ENCODE measurements around the gene PTPRT. TPM values are rescaled to one million over a fixed set of nuclear protein-coding genes. Genes with fewer than 3 reads are reported as not detected.

PTPRT gene
- total and polyA plus RNA-seq, 10 of the 15 experiments (the other 5 are each of a cell fraction or from before 2014, with no cell fraction given): not detected

DNA sequence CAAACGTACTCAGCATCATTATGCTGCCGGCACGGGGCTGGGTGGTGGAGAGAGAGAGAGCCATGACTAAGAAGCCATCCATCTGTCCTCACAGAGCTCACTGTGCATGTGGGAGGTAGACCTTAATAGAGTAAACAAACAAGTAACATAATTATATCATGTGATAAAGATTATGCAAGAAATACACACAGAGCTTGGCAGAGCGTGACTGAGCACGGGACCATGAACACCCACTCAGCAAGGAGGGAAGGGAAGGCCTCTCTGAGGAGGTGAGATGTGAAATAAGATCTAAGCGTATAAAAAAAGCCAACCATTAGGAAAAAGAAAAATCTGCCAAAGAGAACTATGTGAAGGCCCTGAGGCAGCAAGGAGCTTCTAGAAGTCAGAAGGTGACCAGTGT, 207.5 kb downstream of the PTPRT start (continued):
- TF ChIP-seq RELA (IDR thresholded peaks at IDR 0.05; ENCODE audit: borderline replicate concordance, partially characterized antibody) (no peak), ZNF24 (IDR thresholded peaks at IDR 0.05) (no peak)

DNA sequence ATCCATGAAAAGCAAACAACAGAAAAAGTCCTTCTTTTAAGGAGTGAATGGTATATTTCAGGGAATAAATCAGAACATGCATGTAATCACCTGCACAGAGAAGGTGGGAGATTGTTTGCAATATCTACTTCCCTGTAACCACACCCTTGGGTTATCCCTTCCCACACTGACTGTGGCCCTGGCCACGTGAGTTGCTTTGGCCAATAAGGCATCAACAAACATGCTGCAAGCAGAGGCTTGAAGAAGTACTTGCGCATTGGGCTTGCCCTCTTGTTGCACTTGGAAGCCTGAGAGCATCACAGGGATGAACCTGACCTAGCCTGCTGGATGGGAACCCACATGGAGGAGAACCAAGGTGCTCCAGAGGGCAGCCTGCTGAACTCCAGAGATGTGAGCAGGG, 208.5 kb downstream of the PTPRT start:
- Histone ChIP-seq H3K9ac (ENCODE audit: control insufficient read depth, insufficient read depth, low read length) (no peak overlapping the region), H3K9me3 (replicated peaks; ENCODE audit: control insufficient read depth, insufficient read depth, low read length) (no peaks in the 10 kb centered on the region), H3K4me1 (ENCODE audit: control insufficient read depth, insufficient read depth, low read length) (no peaks in the 10 kb centered on the region), H4K20me1 (ENCODE audit: control insufficient read depth, insufficient read depth) (no peaks in the 10 kb centered on the region), H3K27me3 (replicated peaks in 1 of 2; ENCODE audit: control insufficient read depth in 2 of 2, insufficient read depth in 2 of 2, low read length in 1 of 2) (no peaks in the 10 kb centered on the region), H3K27ac (ENCODE audit: control insufficient read depth, insufficient read depth) (no peak overlapping the region), H2AFZ (ENCODE audit: control insufficient read depth, low read depth, low read length) (no peak overlapping the region), H3K79me2 (ENCODE audit: control insufficient read depth, insufficient read depth, low read length) (no peaks in the 10 kb centered on the region), H3K36me3 (ENCODE audit: control insufficient read depth in 2 of 2, insufficient read depth in 2 of 2, low read length in 1 of 2) (no peaks in the 10 kb centered on the region), H3K4me3 (no peak overlapping the region), H3K4me2 (ENCODE audit: control insufficient read depth, insufficient read depth) (no peak overlapping the region)
- intact Hi-C loops (cut with micrococcal nuclease; ENCODE audit: unreplicated experiment): no loop called here
- in situ Hi-C loops (cut with MboI): no loop called here
- ChIA-PET RAD21 (ENCODE audit: unreplicated experiment) (no interaction called here), SMC1A (ENCODE audit: uncharacterized antibody, unreplicated experiment) (no interaction called here), POLR2A (no interaction called here), CTCF (no interaction called here)
- FAIRE-seq (no peak), DNase-seq (ENCODE audit: low read depth, low spot score) (no peak), ATAC-seq (no peak)
- 46% methylated on average over 2 of the region's 2 CpGs for WGBS (ENCODE audit: insufficient coverage, insufficient replicate concordance, low lambda C conversion rate, missing lambda C conversion rate)
- no TSS peak for BruUV-seq (replicated peaks)
- TF ChIP-seq, protein P1, sequence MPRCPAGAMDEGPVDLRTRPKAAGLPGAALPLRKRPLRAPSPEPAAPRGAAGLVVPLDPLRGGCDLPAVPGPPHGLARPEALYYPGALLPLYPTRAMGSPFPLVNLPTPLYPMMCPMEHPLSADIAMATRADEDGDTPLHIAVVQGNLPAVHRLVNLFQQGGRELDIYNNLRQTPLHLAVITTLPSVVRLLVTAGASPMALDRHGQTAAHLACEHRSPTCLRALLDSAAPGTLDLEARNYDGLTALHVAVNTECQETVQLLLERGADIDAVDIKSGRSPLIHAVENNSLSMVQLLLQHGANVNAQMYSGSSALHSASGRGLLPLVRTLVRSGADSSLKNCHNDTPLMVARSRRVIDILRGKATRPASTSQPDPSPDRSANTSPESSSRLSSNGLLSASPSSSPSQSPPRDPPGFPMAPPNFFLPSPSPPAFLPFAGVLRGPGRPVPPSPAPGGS (IDR thresholded peaks at IDR 0.05; ENCODE audit: borderline replicate concordance, insufficient read depth, low read depth, low read length, poor library complexity, severe bottlenecking): no peak
- TF ChIP-seq NFXL1 (IDR thresholded peaks at IDR 0.05; ENCODE audit: borderline replicate concordance): no peak
- no peak for TF ChIP-seq CBFB (IDR thresholded peaks at IDR 0.05; ENCODE audit: low read depth)
- no peak for TF ChIP-seq TARDBP (IDR thresholded peaks at IDR 0.05; ENCODE audit: borderline replicate concordance)
- no peak for TF ChIP-seq NFYA (IDR thresholded peaks at IDR 0.05; ENCODE audit: borderline replicate concordance, low read depth, low read length)
- TF ChIP-seq NFYB (IDR thresholded peaks at IDR 0.05; ENCODE audit: insufficient read depth, low read depth, low read length): no peak
- no peak for TF ChIP-seq CBX3 (IDR thresholded peaks at IDR 0.05; ENCODE audit: borderline replicate concordance, low read depth)
- TF ChIP-seq ZNF207 (IDR thresholded peaks at IDR 0.05; ENCODE audit: borderline replicate concordance): no peak
- TF ChIP-seq, protein P2, sequence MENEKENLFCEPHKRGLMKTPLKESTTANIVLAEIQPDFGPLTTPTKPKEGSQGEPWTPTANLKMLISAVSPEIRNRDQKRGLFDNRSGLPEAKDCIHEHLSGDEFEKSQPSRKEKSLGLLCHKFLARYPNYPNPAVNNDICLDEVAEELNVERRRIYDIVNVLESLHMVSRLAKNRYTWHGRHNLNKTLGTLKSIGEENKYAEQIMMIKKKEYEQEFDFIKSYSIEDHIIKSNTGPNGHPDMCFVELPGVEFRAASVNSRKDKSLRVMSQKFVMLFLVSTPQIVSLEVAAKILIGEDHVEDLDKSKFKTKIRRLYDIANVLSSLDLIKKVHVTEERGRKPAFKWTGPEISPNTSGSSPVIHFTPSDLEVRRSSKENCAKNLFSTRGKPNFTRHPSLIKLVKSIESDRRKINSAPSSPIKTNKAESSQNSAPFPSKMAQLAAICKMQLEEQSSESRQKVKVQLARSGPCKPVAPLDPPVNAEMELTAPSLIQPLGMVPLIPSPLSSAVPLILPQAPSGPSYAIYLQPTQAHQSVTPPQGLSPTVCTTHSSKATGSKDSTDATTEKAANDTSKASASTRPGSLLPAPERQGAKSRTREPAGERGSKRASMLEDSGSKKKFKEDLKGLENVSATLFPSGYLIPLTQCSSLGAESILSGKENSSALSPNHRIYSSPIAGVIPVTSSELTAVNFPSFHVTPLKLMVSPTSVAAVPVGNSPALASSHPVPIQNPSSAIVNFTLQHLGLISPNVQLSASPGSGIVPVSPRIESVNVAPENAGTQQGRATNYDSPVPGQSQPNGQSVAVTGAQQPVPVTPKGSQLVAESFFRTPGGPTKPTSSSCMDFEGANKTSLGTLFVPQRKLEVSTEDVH (IDR thresholded peaks at IDR 0.05; ENCODE audit: low read depth, partially characterized antibody): no peak
- TF ChIP-seq, protein P3, sequence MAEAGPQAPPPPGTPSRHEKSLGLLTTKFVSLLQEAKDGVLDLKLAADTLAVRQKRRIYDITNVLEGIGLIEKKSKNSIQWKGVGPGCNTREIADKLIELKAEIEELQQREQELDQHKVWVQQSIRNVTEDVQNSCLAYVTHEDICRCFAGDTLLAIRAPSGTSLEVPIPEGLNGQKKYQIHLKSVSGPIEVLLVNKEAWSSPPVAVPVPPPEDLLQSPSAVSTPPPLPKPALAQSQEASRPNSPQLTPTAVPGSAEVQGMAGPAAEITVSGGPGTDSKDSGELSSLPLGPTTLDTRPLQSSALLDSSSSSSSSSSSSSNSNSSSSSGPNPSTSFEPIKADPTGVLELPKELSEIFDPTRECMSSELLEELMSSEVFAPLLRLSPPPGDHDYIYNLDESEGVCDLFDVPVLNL (IDR thresholded peaks at IDR 0.05; ENCODE audit: low read depth, low read length): no peak
- TF ChIP-seq GABPA (IDR thresholded peaks at IDR 0.05; ENCODE audit: low read depth): no peak
- TF ChIP-seq SPI1 (IDR thresholded peaks at IDR 0.05; ENCODE audit: borderline replicate concordance, insufficient read depth, low read depth, low read length): no peak
- TF ChIP-seq ASH2L (IDR thresholded peaks at IDR 0.05; ENCODE audit: borderline replicate concordance, low read depth): no peak
